ENCODE measurements around the gene RPAP3.

The RPAP3 gene

GRCh38 chr12:47611906-47612305 lies 93.9 kb downstream of the RPAP3 start:
- TF ChIP-seq CTCF (IDR thresholded peaks at IDR 0.05; ENCODE audit: unreplicated experiment in 3 of 3): no peak
- Mint-ChIP-seq H3K4me1 (no peaks in the 10 kb centered on the region), H3K27me3 (ENCODE audit: low read depth) (no peaks in the 10 kb centered on the region), H3K9me3 (peaks cover 47% of the 10 kb centered on the region), H3K27ac (no peak overlapping the region), H3K36me3 (ENCODE audit: low read depth) (peaks cover 71% of the 10 kb centered on the region), H3K4me3 (no peak overlapping the region)

Data from nephron (organoid).